Left forelimb (tissue), 1 donor: Measurements from ENCODE around the gene FOXL2NB.

ENCODE experiments used
- DNase-seq: peaks from one replicate; pipeline ENCODE4 v3.0.0-alpha.2; 2018; ENCODE audit warnings: low spot score

Gene FOXL2NB

GRCh38 chr3:138945709-138946662, 1.0 kb upstream of the FOXL2NB start:
- DNase-seq, result peak; percentile 51

GRCh38 chr3:138947495-138948121, 591 bp downstream of the FOXL2NB start:
- no peak for DNase-seq

- no peak for DNase-seq
These were observed 1.5 kb downstream of the FOXL2NB start for GRCh38 chr3:138948371-138949001.

- no peak for DNase-seq
These were observed 2.0 kb downstream of the FOXL2NB start for GRCh38 chr3:138949002-138949418.

- DNase-seq, result no peak
These were observed 2.5 kb downstream of the FOXL2NB start for GRCh38 chr3:138949445-138950005.

GRCh38 chr3:138950006-138950644, 3.1 kb downstream of the FOXL2NB start:
- no peak for DNase-seq

GRCh38 chr3:138950701-138951100, 3.7 kb downstream of the FOXL2NB start:
- no peak for DNase-seq

- no peak for DNase-seq
These were observed 13.4 kb downstream of the FOXL2NB start for GRCh38 chr3:138960417-138960852.

- DNase-seq, result no peak
These were observed 16.0 kb downstream of the FOXL2NB start for GRCh38 chr3:138962854-138963560.

- no peak for DNase-seq
These were observed 17.2 kb downstream of the FOXL2NB start for GRCh38 chr3:138964264-138964663.

- no peak for DNase-seq
These were observed 17.9 kb downstream of the FOXL2NB start for GRCh38 chr3:138964923-138965322.

- DNase-seq, result no peak
These were observed 24.8 kb downstream of the FOXL2NB start for GRCh38 chr3:138971766-138972320.

- no peak for DNase-seq
These were observed 25.9 kb downstream of the FOXL2NB start for GRCh38 chr3:138972941-138973340.

- DNase-seq, result no peak
These were observed 27.4 kb downstream of the FOXL2NB start for GRCh38 chr3:138974462-138974861.

GRCh38 chr3:138975351-138975750, 28.3 kb downstream of the FOXL2NB start:
- no peak for DNase-seq

- no peak for DNase-seq
These were observed 29.0 kb downstream of the FOXL2NB start for GRCh38 chr3:138976047-138976446.

GRCh38 chr3:138984816-138985215, 37.8 kb downstream of the FOXL2NB start:
- no peak for DNase-seq

- no peak for DNase-seq
These were observed 38.9 kb downstream of the FOXL2NB start for GRCh38 chr3:138985932-138986331.

- DNase-seq, result no peak
These were observed 40.2 kb downstream of the FOXL2NB start for GRCh38 chr3:138987181-138987580.

GRCh38 chr3:138995706-138996105, 48.7 kb downstream of the FOXL2NB start:
- no peak for DNase-seq
